T-cell (primary cell): ENCODE data around the gene BAIAP2. TPM values are rescaled to one million over a fixed set of nuclear protein-coding genes. Genes with fewer than 3 reads are reported as not detected.
A peak's percentile ranks its signal among the peaks of the same experiment; 100 is the strongest.

Experiments
- ATAC-seq, 4 experiments: fragments of 200-7000 bp in 3 of 4; fragments of 150-1000 bp in 1 of 4; cut with Tn5 transposase; replicated peaks in 1 of 4; 1 replicate in 3 of 4; 2 replicates in 1 of 4; pipeline ENCODE4 v1.10.0; 2021; ENCODE audit warnings: moderate library complexity in 3 of 4, mild to moderate bottlenecking in 2 of 4, moderate number of reproducible peaks in 1 of 4
- CTCF ChIA-PET, 2 donors: fragments of 300-600 bp; sonication (Branson Sonifier 250); formaldehyde crosslinking; loops; one replicate each; lab custom pipeline; 2022; ENCODE audit warnings: antibody characterized with exemption in 2 of 2; lab: Charles Lee
- POLR2A ChIA-PET, 2 donors: fragments of 300-600 bp; sonication (Branson Sonifier 250); formaldehyde crosslinking; loops; one replicate each; lab custom pipeline; 2022; ENCODE audit warnings: antibody characterized with exemption in 2 of 2; lab: Charles Lee
- DNase-seq, 35 experiments: peaks; one replicate each; pipeline versions ENCODE4 v3.0.0 to v3.0.0-alpha.2; 2013 to 2023
- H3K27ac ChIP-seq: one replicate; pipeline ENCODE4 v1.5.1; 2013; ENCODE audit warnings: low read length
- H3K27me3 ChIP-seq, 2 experiments: replicated peaks in 1 of 2; 1 replicate in 1 of 2; 2 replicates in 1 of 2; pipeline versions ENCODE4 v1.6.1 to v1.7.0; 2013; ENCODE audit warnings: low read length in 1 of 2, mixed read lengths in 1 of 2; ENCODE audit not compliant: control insufficient read depth in 2 of 2, insufficient read depth in 2 of 2; ENCODE audit errors: extremely low read depth in 1 of 2
- H3K36me3 ChIP-seq, 2 donors: 1 replicate in 1 of 2; 2 replicates in 1 of 2; pipeline versions ENCODE4 v1.6.1 to v1.7.0; 2013; ENCODE audit warnings: low read length in 1 of 2; ENCODE audit not compliant: control insufficient read depth in 2 of 2, insufficient read depth in 1 of 2; ENCODE audit errors: extremely low read depth in 1 of 2
- H3K4me1 ChIP-seq, 2 experiments: 1 replicate in 1 of 2; 2 replicates in 1 of 2; pipeline versions ENCODE4 v1.6.1 to v1.7.0; 2013; ENCODE audit warnings: low read length in 2 of 2, mixed read lengths in 1 of 2; ENCODE audit not compliant: insufficient read depth in 2 of 2, control insufficient read depth in 1 of 2; ENCODE audit errors: extremely low read depth in 1 of 2
- H3K4me3 ChIP-seq, 2 donors: 1 replicate in 1 of 2; 2 replicates in 1 of 2; pipeline versions ENCODE4 v1.5.1 to v1.7.0; 2013; ENCODE audit warnings: mild to moderate bottlenecking in 2 of 2, low read length in 1 of 2, moderate library complexity in 1 of 2; ENCODE audit not compliant: control insufficient read depth in 1 of 2; ENCODE audit errors: extremely low read depth in 1 of 2
- H3K9me3 ChIP-seq: 2 replicates; pipeline ENCODE4 v1.7.0; 2013
- H3K27ac Mint-ChIP-seq, 2 donors: one replicate each; pipeline ENCODE4 v1.8.0; 2020 to 2021; ENCODE audit warnings: mild to moderate bottlenecking in 2 of 2, mixed read lengths in 2 of 2
- H3K27me3 Mint-ChIP-seq, 2 donors: one replicate each; pipeline ENCODE4 v1.8.0; 2021 to 2022; ENCODE audit warnings: mixed read lengths in 2 of 2
- H3K36me3 Mint-ChIP-seq: one replicate; pipeline ENCODE4 v1.8.0; 2021; ENCODE audit warnings: mixed read lengths
- H3K4me1 Mint-ChIP-seq, 3 donors: one replicate each; pipeline ENCODE4 v1.8.0; 2020 to 2022; ENCODE audit warnings: mixed read lengths in 3 of 3, mild to moderate bottlenecking in 1 of 3
- H3K4me3 Mint-ChIP-seq, 3 donors: one replicate each; pipeline ENCODE4 v1.8.0; 2020 to 2022; ENCODE audit warnings: mild to moderate bottlenecking in 3 of 3, mixed read lengths in 3 of 3, moderate library complexity in 3 of 3
- H3K9me3 Mint-ChIP-seq, 3 donors: one replicate each; pipeline ENCODE4 v1.8.0; 2020 to 2022; ENCODE audit warnings: mixed read lengths in 3 of 3
- WGBS: methylation state at CpG from one replicate; pipeline ENCODE4 v1.1.5; 2013; ENCODE audit warnings: missing lambda C conversion rate; ENCODE audit not compliant: insufficient coverage; 5-methylcytosine and 5-hydroxymethylcytosine counted together
- total RNA-seq, 35 experiments: library from RNA in 6 of 35; stranded (reverse) in 6 of 35; fragments of 120-200 nt in 1 of 35; gene quantifications; one replicate each; pipeline versions ENCODE4 v1.2.1 to v1.2.4 and lab custom pipeline; 2013 to 2026

The BAIAP2 gene
- total RNA-seq, 5 donors from 2014 or later (not counting 1 experiment from before 2014, with no cell fraction given) = 6.3 to 12.0 (median 10.1) TPM

- no peaks in the 10 kb centered on the region for H3K36me3 Mint-ChIP-seq
These were observed 103.5 kb downstream of the BAIAP2 start for GRCh38 chr17:81138500-81138899.

GRCh38 chr17:81139428-81139827 lies 104.5 kb downstream of the BAIAP2 start:
- WGBS = 84% methylated on average over 8 of the region's 8 CpGs
- CTCF ChIA-PET = no interaction called here
- POLR2A ChIA-PET = no interaction called here

More at GRCh38 chr17:81138500-81138899, 103.5 kb downstream of the BAIAP2 start:
- Mint-ChIP-seq H3K27ac (peak overlapping the region in 1 of 2 donors; percentile 52), H3K4me3 (no peak overlapping the region), H3K27me3 (peaks cover 0 to 3% of the 10 kb centered on the region in 2 donors), H3K9me3 (no peaks in the 10 kb centered on the region), H3K4me1 (no peaks in the 10 kb centered on the region)
- H3K27me3 ChIP-seq = peaks cover 0 to 24% of the 10 kb centered on the region in 2 experiments
- no peak overlapping the region for H3K27ac ChIP-seq
- 92% methylated on average over 25 of the region's 25 CpGs for WGBS
- ChIA-PET CTCF (no interaction called here), POLR2A (no interaction called here)
- DNase-seq = no peak
- no peaks in the 10 kb centered on the region for H3K9me3 ChIP-seq
- H3K4me3 ChIP-seq = no peak overlapping the region
- no peak for ATAC-seq
- H3K36me3 ChIP-seq = no peaks in the 10 kb centered on the region
- no peaks in the 10 kb centered on the region for H3K4me1 ChIP-seq

GRCh38 chr17:81140018-81140417 lies 105.1 kb downstream of the BAIAP2 start:
- ChIA-PET POLR2A (no interaction called here), CTCF (no interaction called here)
- Histone ChIP-seq H3K27me3 (peaks cover 0 to 30% of the 10 kb centered on the region in 2 experiments), H3K4me3 (no peak overlapping the region), H3K4me1 (no peaks in the 10 kb centered on the region), H3K9me3 (no peaks in the 10 kb centered on the region), H3K36me3 (no peaks in the 10 kb centered on the region), H3K27ac (no peak overlapping the region)
- no peaks in the 10 kb centered on the region for H3K36me3 Mint-ChIP-seq
- no peak overlapping the region for H3K27ac Mint-ChIP-seq
- H3K27me3 Mint-ChIP-seq = peaks cover 0 to 3% of the 10 kb centered on the region in 2 donors
- ATAC-seq = no peak
- H3K4me3 Mint-ChIP-seq = no peak overlapping the region
- no peaks in the 10 kb centered on the region for H3K4me1 Mint-ChIP-seq
- H3K9me3 Mint-ChIP-seq = no peaks in the 10 kb centered on the region
- 84% methylated on average over 6 of the region's 8 CpGs for WGBS
- no peak for DNase-seq

More at GRCh38 chr17:81139428-81139827, 104.5 kb downstream of the BAIAP2 start:
- H3K4me1 ChIP-seq = no peaks in the 10 kb centered on the region
- H3K27me3 ChIP-seq = peaks cover 0 to 31% of the 10 kb centered on the region in 2 experiments
- Mint-ChIP-seq H3K36me3 (no peaks in the 10 kb centered on the region), H3K4me3 (no peak overlapping the region), H3K4me1 (no peaks in the 10 kb centered on the region), H3K9me3 (no peaks in the 10 kb centered on the region), H3K27me3 (peaks cover 0 to 3% of the 10 kb centered on the region in 2 donors), H3K27ac (no peak overlapping the region)
- no peak overlapping the region for H3K4me3 ChIP-seq
- ATAC-seq = no peak
- no peaks in the 10 kb centered on the region for H3K9me3 ChIP-seq
- H3K36me3 ChIP-seq = no peaks in the 10 kb centered on the region
- no peak for DNase-seq
- H3K27ac ChIP-seq = no peak overlapping the region

GRCh38 chr17:81140695-81141094 lies 105.7 kb downstream of the BAIAP2 start:
- H3K36me3 ChIP-seq = no peaks in the 10 kb centered on the region
- DNase-seq (no peak), ATAC-seq (no peak)
- Mint-ChIP-seq H3K27me3 (peaks cover 0 to 3% of the 10 kb centered on the region in 2 donors), H3K36me3 (no peaks in the 10 kb centered on the region), H3K9me3 (no peaks in the 10 kb centered on the region), H3K4me1 (no peaks in the 10 kb centered on the region), H3K27ac (no peak overlapping the region), H3K4me3 (no peak overlapping the region)
- POLR2A ChIA-PET = no interaction called here
- H3K4me3 ChIP-seq = no peak overlapping the region
- CTCF ChIA-PET = interaction anchor here in 1 of 2 donors (0.7 kb wide), 1 partner anchor 712 kb away, joined by 9 read pairs; no protein-coding TSS in a partner anchor
- no peak overlapping the region for H3K27ac ChIP-seq
- peaks cover 0 to 30% of the 10 kb centered on the region in 2 experiments for H3K27me3 ChIP-seq
- 89% methylated on average over 26 of the region's 37 CpGs for WGBS
- H3K9me3 ChIP-seq = no peaks in the 10 kb centered on the region
- H3K4me1 ChIP-seq = no peaks in the 10 kb centered on the region

- 48% methylated on average over 22 of the region's 25 CpGs for WGBS
- H3K36me3 Mint-ChIP-seq = no peaks in the 10 kb centered on the region
- H3K4me1 Mint-ChIP-seq = no peaks in the 10 kb centered on the region
- peak; percentile 58 to 81 (median 70) for ATAC-seq
- H3K27me3 ChIP-seq = peaks cover 0 to 30% of the 10 kb centered on the region in 2 experiments
- POLR2A ChIA-PET = no interaction called here
- no peak overlapping the region for H3K27ac Mint-ChIP-seq
- peaks cover 0 to 3% of the 10 kb centered on the region in 2 donors for H3K27me3 Mint-ChIP-seq
- H3K4me1 ChIP-seq = no peaks in the 10 kb centered on the region
- DNase-seq = peak; percentile 17 to 73 (median 50)
- H3K36me3 ChIP-seq = no peaks in the 10 kb centered on the region
- CTCF ChIA-PET = interaction anchor here in 1 of 2 donors (0.6 to 0.7 kb wide), 2 partner anchors 343 to 786 kb away, joined by 3 to 4 read pairs; no protein-coding TSS in a partner anchor
- H3K27ac ChIP-seq = no peak overlapping the region
- no peaks in the 10 kb centered on the region for H3K9me3 Mint-ChIP-seq
- H3K4me3 ChIP-seq = no peak overlapping the region
- no peak overlapping the region for H3K4me3 Mint-ChIP-seq
- no peaks in the 10 kb centered on the region for H3K9me3 ChIP-seq
These were observed 107.6 kb downstream of the BAIAP2 start for GRCh38 chr17:81142301-81143199.

GRCh38 chr17:81143200-81143527 lies 108.2 kb downstream of the BAIAP2 start:
- Mint-ChIP-seq H3K4me3 (no peak overlapping the region), H3K27me3 (peaks cover 0 to 3% of the 10 kb centered on the region in 2 donors), H3K4me1 (no peaks in the 10 kb centered on the region), H3K27ac (no peak overlapping the region), H3K36me3 (no peaks in the 10 kb centered on the region), H3K9me3 (no peaks in the 10 kb centered on the region)
- peaks cover 0 to 32% of the 10 kb centered on the region in 2 experiments for H3K27me3 ChIP-seq
- no peak overlapping the region for H3K4me3 ChIP-seq
- 77% methylated on average over 8 of the region's 11 CpGs for WGBS
- H3K36me3 ChIP-seq = no peaks in the 10 kb centered on the region
- no peaks in the 10 kb centered on the region for H3K4me1 ChIP-seq
- no peak for ATAC-seq
- POLR2A ChIA-PET = no interaction called here
- no peaks in the 10 kb centered on the region for H3K9me3 ChIP-seq
- no peak overlapping the region for H3K27ac ChIP-seq
- DNase-seq = no peak
- CTCF ChIA-PET = interaction anchor here in 1 of 2 donors (0.6 kb wide), 1 partner anchor 342 kb away, joined by 4 read pairs; no protein-coding TSS in a partner anchor
